NCI-H526 treated with DMSO at 0.1 percent for 48 hours (cell line): ENCODE data around the gene ESR2.

Experiments used
- DNase-seq: peaks from one replicate; lab custom pipeline; 2025; lab: John Stamatoyannopoulos, UW

The ESR2 gene

GRCh38 chr14:64035143-64035542, 259.0 kb downstream of the ESR2 start:
- DNase-seq, result no peak
